Measurements from ENCODE around the gene MAB21L1.

MAB21L1 gene

DNA sequence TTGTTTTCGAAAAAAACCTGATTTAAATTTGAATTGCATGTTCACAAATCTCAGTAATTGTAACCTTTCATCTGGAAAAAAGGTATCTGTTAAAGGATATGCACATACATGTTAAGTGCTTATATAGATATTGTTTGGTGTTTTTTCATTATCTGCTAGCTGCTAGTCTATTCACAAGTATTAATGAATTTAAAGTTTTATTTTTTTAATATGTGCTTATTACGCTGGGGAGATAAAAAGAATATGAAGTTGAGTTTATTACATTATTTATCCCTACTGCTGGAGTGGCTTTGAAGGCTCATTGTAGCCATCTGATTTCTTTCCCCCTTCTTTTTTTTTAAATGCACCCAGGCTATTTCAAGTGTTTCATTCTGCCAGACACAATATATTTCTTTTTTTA lies 3.9 kb upstream of the MAB21L1 start:
- no peak for DNase-seq (ENCODE audit: low spot score)
- TF ChIP-seq, protein P1, sequence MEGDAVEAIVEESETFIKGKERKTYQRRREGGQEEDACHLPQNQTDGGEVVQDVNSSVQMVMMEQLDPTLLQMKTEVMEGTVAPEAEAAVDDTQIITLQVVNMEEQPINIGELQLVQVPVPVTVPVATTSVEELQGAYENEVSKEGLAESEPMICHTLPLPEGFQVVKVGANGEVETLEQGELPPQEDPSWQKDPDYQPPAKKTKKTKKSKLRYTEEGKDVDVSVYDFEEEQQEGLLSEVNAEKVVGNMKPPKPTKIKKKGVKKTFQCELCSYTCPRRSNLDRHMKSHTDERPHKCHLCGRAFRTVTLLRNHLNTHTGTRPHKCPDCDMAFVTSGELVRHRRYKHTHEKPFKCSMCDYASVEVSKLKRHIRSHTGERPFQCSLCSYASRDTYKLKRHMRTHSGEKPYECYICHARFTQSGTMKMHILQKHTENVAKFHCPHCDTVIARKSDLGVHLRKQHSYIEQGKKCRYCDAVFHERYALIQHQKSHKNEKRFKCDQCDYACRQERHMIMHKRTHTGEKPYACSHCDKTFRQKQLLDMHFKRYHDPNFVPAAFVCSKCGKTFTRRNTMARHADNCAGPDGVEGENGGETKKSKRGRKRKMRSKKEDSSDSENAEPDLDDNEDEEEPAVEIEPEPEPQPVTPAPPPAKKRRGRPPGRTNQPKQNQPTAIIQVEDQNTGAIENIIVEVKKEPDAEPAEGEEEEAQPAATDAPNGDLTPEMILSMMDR (IDR thresholded peaks at IDR 0.05; ENCODE audit: extremely low read depth, missing control alignments): no peak

GRCh38 chr13:35479706-35480105 lies 3.2 kb upstream of the MAB21L1 start:
- TF ChIP-seq, protein P1 (IDR thresholded peaks at IDR 0.05; ENCODE audit: extremely low read depth, missing control alignments): no peak
- no peak for DNase-seq (ENCODE audit: low spot score)

DNA sequence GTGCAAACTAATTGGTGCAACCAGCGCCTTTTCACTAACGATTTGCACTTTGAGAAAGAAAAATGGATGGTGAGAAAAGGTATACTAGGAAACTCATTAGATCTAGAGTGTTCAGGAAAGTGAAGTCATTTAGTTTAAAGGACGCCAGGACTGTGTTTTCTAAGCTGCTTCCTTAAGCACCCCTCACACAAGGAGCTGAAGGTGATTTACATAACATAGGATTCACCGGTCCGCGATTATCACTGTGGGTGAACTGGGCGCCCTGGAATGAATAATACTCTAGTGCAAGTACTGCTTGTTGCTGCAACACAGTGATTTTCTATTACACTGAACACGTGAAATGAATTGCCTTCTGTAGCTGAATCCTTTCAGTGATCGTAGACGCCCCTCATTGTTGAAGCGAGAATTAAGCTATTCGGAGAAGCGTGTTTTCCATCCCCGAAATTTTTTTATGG lies 2.6 kb upstream of the MAB21L1 start:
- TF ChIP-seq, protein P1 (IDR thresholded peaks at IDR 0.05; ENCODE audit: extremely low read depth, missing control alignments): no peak
- DNase-seq (ENCODE audit: low spot score): no peak

DNA sequence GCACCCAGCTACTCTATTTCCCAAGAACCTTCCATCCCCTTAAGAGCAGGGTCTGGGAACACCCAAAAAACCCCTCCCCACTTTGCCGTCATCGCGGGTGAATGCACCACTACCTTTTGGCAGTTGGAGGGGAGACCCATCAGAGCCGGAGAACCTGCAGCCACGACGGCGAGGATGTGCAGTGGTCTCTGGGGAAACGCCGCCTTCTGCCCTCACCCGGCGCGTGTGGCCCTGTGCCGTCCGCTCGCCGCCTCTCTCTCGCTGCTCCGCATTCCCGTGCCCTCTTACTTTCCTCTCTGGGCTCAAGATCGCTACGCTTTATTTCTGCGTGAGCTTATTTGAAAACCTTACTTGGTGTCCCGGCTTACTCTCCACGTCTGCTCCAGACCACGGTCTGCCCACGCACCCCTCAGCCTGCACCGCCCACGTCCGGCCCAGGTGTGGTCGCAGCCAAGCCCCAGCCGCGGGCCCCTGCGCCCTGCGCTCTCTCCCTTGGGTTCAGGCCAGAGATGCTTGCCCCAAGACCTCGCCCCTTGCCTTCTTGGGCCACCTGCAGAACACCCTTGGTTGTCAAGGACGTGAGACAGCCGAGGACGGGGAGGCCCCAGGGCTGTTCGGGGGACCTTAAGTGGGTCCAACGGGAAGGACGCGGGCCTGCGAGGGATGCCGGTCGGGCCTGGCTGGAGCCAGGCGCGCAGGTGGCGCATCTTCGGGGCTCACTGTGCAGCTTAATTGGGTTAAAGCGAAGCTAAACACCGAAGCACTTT lies 2.0 kb upstream of the MAB21L1 start:
- DNase-seq (ENCODE audit: low spot score): no peak
- TF ChIP-seq, protein P1 (IDR thresholded peaks at IDR 0.05; ENCODE audit: extremely low read depth, missing control alignments): no peak

DNA sequence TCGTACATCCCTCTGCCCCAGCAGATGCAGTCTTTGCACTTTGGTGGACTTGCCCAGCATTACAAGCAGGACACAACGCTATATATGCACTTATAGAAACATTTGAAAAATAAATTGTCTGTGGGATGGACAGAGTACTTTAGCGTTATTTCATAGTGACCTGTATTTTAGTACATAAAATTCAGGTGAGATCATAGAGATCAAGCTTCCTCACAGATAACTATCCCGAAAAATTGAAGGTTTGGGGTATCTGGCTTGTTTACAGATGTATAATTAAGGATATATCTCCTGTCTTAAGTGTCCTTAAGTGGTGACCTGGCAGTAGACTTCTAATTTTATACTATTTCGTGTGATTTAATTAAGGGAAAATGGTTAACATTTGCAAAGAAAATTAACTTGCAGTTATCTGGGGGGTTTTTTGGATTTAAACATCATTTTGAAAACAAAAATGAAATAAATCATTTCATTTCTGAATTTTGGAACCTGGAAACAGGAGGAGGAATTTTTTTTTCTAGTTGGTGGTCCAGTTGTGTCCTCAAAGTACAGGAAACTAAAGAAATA lies 977 bp upstream of the MAB21L1 start:
- DNase-seq (ENCODE audit: low spot score): no peak
- TF ChIP-seq, protein P1 (IDR thresholded peaks at IDR 0.05; ENCODE audit: extremely low read depth, missing control alignments): no peak

GRCh38 chr13:35475212-35475959 lies 1.1 kb downstream of the MAB21L1 start:
- no peak for DNase-seq (ENCODE audit: low spot score)
- TF ChIP-seq, protein P1 (IDR thresholded peaks at IDR 0.05; ENCODE audit: extremely low read depth, missing control alignments): no peak

Data from GM20000 (cell line).